ENCODE results near the gene RNF166. TPM values are rescaled to one million over a fixed set of nuclear protein-coding genes. Genes with fewer than 3 reads are reported as not detected.

RNF166 gene
- total and polyA plus RNA-seq, 2 of the 13 experiments (the other 11 are each of a cell fraction or from before 2014, with no cell fraction given) = 21.4 to 23.0 TPM

DNA sequence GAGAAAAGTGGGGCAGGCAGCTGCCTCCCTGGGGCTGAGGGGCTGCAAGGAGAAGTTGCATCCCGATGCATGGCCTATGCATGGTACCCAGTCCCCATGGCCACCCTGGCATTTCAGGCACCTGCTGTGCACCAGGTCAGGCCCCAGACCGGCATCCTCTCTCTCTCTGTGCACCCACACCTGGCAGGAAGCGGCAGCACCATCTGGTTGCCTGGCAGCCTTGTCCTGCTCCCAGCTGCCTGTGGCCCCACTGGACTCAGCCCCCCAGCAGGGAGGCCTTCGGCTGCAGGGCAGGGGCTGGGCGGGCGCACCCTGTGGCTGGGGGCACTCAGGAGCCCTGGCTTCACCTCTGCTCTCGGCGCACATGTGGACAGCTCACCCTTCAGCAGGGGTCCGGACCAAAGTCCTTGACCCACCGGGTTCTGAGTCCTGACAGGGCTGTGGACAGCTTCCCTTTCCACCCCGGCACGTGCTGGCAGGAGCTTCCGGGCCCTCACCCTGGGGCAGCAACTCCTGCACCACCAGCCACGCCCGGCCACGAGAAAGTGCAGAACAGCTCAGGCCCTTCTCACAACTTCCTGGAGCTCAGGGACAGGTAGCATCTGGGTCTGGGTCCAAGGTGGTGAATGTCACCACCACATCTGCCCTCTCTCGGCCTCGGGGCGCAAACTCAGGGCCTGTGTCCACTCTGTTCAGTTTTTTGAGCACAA is 36.8 kb upstream of the RNF166 start (continued):
- TF ChIP-seq, protein P1, sequence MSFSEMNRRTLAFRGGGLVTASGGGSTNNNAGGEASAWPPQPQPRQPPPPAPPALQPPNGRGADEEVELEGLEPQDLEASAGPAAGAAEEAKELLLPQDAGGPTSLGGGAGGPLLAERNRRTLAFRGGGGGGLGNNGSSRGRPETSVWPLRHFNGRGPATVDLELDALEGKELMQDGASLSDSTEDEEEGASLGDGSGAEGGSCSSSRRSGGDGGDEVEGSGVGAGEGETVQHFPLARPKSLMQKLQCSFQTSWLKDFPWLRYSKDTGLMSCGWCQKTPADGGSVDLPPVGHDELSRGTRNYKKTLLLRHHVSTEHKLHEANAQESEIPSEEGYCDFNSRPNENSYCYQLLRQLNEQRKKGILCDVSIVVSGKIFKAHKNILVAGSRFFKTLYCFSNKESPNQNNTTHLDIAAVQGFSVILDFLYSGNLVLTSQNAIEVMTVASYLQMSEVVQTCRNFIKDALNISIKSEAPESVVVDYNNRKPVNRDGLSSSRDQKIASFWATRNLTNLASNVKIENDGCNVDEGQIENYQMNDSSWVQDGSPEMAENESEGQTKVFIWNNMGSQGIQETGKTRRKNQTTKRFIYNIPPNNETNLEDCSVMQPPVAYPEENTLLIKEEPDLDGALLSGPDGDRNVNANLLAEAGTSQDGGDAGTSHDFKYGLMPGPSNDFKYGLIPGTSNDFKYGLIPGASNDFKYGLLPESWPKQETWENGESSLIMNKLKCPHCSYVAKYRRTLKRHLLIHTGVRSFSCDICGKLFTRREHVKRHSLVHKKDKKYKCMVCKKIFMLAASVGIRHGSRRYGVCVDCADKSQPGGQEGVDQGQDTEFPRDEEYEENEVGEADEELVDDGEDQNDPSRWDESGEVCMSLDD (CRISPR knock-in tag; IDR thresholded peaks at IDR 0.05; ENCODE audit: borderline replicate concordance) = no peak
- TF ChIP-seq ZNF720 (CRISPR knock-in tag; IDR thresholded peaks at IDR 0.05) (no peak), SYNCRIP (IDR thresholded peaks at IDR 0.05; ENCODE audit: insufficient read depth, low read depth, low read length) (no peak), ZSCAN30 (CRISPR knock-in tag; IDR thresholded peaks at IDR 0.05) (no peak), ZNF761 (CRISPR knock-in tag; conservative IDR thresholded peaks at IDR 0.05) (no peak), ZNF788 (CRISPR knock-in tag; IDR thresholded peaks at IDR 0.05; ENCODE audit: borderline replicate concordance) (0 out of 2 replicates have a peak, but pooled peaks have one; percentile 12), ZNF749 (CRISPR knock-in tag; IDR thresholded peaks at IDR 0.05; ENCODE audit: borderline replicate concordance) (no peak), ZNF891 (CRISPR knock-in tag; IDR thresholded peaks at IDR 0.05) (peak; percentile 10; the same call in 1 of the 2 replicates), MIER2 (CRISPR knock-in tag; IDR thresholded peaks at IDR 0.05) (no peak), ZNF768 (CRISPR knock-in tag; IDR thresholded peaks at IDR 0.05) (0 out of 2 replicates have a peak, but pooled peaks have one; percentile 15), ZZZ3 (CRISPR knock-in tag; IDR thresholded peaks at IDR 0.05; ENCODE audit: borderline replicate concordance) (no peak)
